ENCODE results near the gene RIGI. TPM values are rescaled to one million over a fixed set of nuclear protein-coding genes. Genes with fewer than 3 reads are reported as not detected.

Gene RIGI
- total and polyA plus RNA-seq, 2 donors (not counting 1 experiment from before 2014, with no cell fraction given) = 7.6 to 24.9 TPM

DNA sequence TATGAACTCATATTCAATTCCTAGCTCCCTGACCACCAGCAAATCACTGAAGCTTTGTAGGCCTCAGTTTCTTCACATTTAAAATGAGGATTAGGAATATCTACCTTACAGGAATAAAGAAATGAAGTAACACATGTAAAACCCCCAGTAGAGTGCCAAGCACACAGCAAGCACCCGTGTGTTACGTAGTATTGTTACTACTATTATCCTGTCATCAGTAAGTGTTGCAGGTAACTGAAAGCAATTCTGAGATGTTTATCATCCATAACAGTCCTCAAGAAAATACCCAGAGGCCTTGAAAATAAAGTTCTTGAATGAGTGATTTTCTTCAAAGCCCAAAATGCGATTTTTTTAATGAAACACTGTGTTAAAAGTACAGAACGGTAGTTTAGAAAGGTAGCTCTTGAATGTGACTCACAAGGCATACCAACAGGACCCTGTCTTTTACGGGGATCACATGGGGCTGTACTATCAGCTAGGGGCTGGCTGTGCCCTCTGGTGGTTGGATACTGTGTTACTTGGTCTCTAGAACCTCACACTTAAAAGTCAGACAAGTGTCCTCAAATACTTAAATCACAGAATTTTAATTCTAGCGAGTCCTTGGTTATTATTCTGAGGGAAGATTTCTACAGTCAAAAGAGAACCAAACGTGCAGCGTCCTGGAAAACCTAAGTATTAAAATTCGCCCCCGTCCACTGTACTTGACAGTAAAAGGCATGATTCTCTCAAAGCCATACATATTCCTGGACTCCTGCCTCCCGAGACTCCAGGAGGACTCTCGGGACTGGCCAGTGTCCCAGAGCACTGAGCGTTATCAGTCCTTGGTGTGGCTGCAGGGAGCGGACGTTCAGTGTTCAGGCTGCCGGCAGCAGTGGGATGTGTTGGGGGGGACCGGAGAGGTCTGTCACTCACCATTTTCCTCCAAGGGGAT, 46.2 kb upstream of the RIGI start:
- Mint-ChIP-seq H3K27me3 (peaks cover 3% of the 10 kb centered on the region), H3K4me1 (peaks cover 25% of the 10 kb centered on the region), H3K4me3 (peak overlapping the region; percentile 100), H3K9me3 (ENCODE audit: insufficient read depth) (no peaks in the 10 kb centered on the region), H3K27ac (peak overlapping the region; percentile 98)
- TF ChIP-seq CTCF (IDR thresholded peaks at IDR 0.05) = peak; percentile 88
- TF ChIP-seq EZH2 (IDR thresholded peaks at IDR 0.05; ENCODE audit: borderline replicate concordance, insufficient read depth, low read depth, low read length, poor library complexity, severe bottlenecking) = no peak
- peaks cover 47% of the 10 kb centered on the region for H3K79me2 ChIP-seq (ENCODE audit: control insufficient read depth, insufficient read depth, low read length)
- peak overlapping the region; percentile 87 to 98 (median 94) for H3K4me3 ChIP-seq (ENCODE audit: control extremely low read depth in 1 of 5, extremely low read depth in 1 of 5, insufficient read depth in 1 of 5, low read depth in 2 of 5, low read length in 4 of 5)
- POLR2A ChIA-PET = interaction anchor here (0.9 to 2.5 kb wide), 4 partner anchors 20 to 188 kb away, joined by 5 to 10 read pairs (median 6); partner anchors contain the start of genes ACO1, RIGI, SMIM27 and TOPORS
- CTCF ChIA-PET = interaction anchor here (0.7 to 4.0 kb wide), 20 partner anchors 9 to 429 kb away, joined by 3 to 128 read pairs (median 4); partner anchors contain the start of genes ACO1, APTX, RIGI and SMIM27
- 3% methylated on average over 7 of the region's 17 CpGs for WGBS (ENCODE audit: insufficient coverage)
- no peaks in the 10 kb centered on the region for H4K20me1 ChIP-seq (ENCODE audit: control insufficient read depth, insufficient read depth, low read length, poor library complexity, severe bottlenecking)
- peak overlapping the region; percentile 88 for H3K4me2 ChIP-seq (replicated peaks; ENCODE audit: low read depth, low read length, poor library complexity, severe bottlenecking)
- no peaks in the 10 kb centered on the region for H3K9me3 ChIP-seq (ENCODE audit: control extremely low read depth in 1 of 3, control insufficient read depth in 2 of 3, insufficient read depth in 1 of 3, low read length in 2 of 3)
- peak; percentile 84 for DNase-seq
- peak overlapping the region; percentile 87 for H3K9ac ChIP-seq (ENCODE audit: low read length)
- peak overlapping the region; percentile 85 for H2AFZ ChIP-seq (ENCODE audit: insufficient read depth, low read depth, low read length, poor library complexity, severe bottlenecking)
- intact Hi-C loops (cut with micrococcal nuclease) = loop anchor here (5.0 kb wide), 1 partner anchor 140 kb away; no protein-coding TSS in a partner anchor
- peak; percentile 79 for ATAC-seq (ENCODE audit: low read depth)
- H3K36me3 ChIP-seq (replicated peaks in 1 of 2; ENCODE audit: control extremely low read depth in 1 of 2, control insufficient read depth in 1 of 2, extremely low read depth in 1 of 2, insufficient read depth in 2 of 2, low read length in 1 of 2) = peaks cover 0 to 8% of the 10 kb centered on the region in 2 experiments
- H3K4me1 ChIP-seq (ENCODE audit: control insufficient read depth in 2 of 2, insufficient read depth in 2 of 2, low read length in 2 of 2) = peaks cover 15 to 17% of the 10 kb centered on the region in 2 donors
- no peaks in the 10 kb centered on the region for H3K27me3 ChIP-seq (replicated peaks in 1 of 4; ENCODE audit: control extremely low read depth in 1 of 4, control insufficient read depth in 3 of 4, insufficient read depth in 4 of 4, low read length in 3 of 4)
- peak overlapping the region; percentile 82 to 83 for H3K27ac ChIP-seq (ENCODE audit: low read length in 2 of 2)
